Body of pancreas (tissue), 4 donors: ENCODE measurements around the gene TAAR2. TPM values are rescaled to one million over a fixed set of nuclear protein-coding genes. Genes with fewer than 3 reads are reported as not detected.
"Not testable (repeated sequence)": the region's sequence is repeated elsewhere in the genome, so short reads cannot be mapped to it uniquely, and the experiment has no call there.

Experiments
- ATAC-seq: fragments of 150-250 bp; one replicate; pipeline ENCODE4 v1.9.1; 2016
- DNase-seq, 4 donors: peaks; one replicate each; pipeline ENCODE4 v3.0.0-alpha.2; 2019
- H3K27ac ChIP-seq, 4 donors: fragments of 200-600 bp; sonication (generic); 1 replicate in 3 of 4; 2 replicates in 1 of 4; pipeline versions ENCODE4 v1.5.1 to v1.6.1; 2016 to 2019; ENCODE audit warnings: mild to moderate bottlenecking in 1 of 4, mixed read lengths in 1 of 4, moderate library complexity in 1 of 4
- H3K27me3 ChIP-seq, 2 donors: fragments of 200-600 bp; sonication (generic); one replicate each; pipeline ENCODE4 v1.6.0; 2016; ENCODE audit warnings: mild to moderate bottlenecking in 1 of 2
- H3K36me3 ChIP-seq, 2 donors: fragments of 200-600 bp; sonication (generic); replicated peaks in 1 of 2; 2 replicates each; pipeline ENCODE4 v1.5.1; 2016; ENCODE audit warnings: low read depth in 2 of 2; ENCODE audit not compliant: insufficient read depth in 1 of 2
- H3K4me1 ChIP-seq: fragments of 200-600 bp; sonication (generic); one replicate; pipeline ENCODE4 v1.6.0; 2016
- H3K4me3 ChIP-seq, 2 donors: fragments of 200-600 bp; sonication (generic); 1 replicate in 1 of 2; 2 replicates in 1 of 2; pipeline ENCODE4 v1.5.1; 2016 to 2019
- H3K9me3 ChIP-seq, 3 donors: fragments of 200-600 bp; sonication (generic); 1 replicate in 2 of 3; 2 replicates in 1 of 3; pipeline ENCODE4 v1.5.1; 2016
- POLR2A ChIP-seq, 3 donors: fragments of 450-650 bp; IDR thresholded peaks; one replicate each; pipeline ENCODE4 v1.6.1; 2016; ENCODE audit warnings: antibody characterized with exemption in 3 of 3, mild to moderate bottlenecking in 2 of 3
- WGBS, 2 donors: methylation state at CpG; one replicate each; pipeline ENCODE4 v1.1.5; 2017; 5-methylcytosine and 5-hydroxymethylcytosine counted together
- intact Hi-C: fragments of 100-400 bp; cut with DNase I; formaldehyde crosslinking; loops from one replicate; pipeline ENCODE4 v1.15.1; 2023
- total RNA-seq, 2 donors: library from RNA; depleted of rRNA; stranded (reverse); fragments of >200 nt; gene quantifications; one replicate each; pipeline ENCODE4 v1.1.0, GENCODE V29; 2016
- TF ChIP-seq, protein P1 (sequence below), 7 experiments: fragments of 450-650 bp in 4 of 7; fragments of 200-600 bp in 3 of 7; sonication (generic) in 3 of 7; IDR thresholded peaks; one replicate each; pipeline ENCODE4 v1.5.1; 2016 to 2019; ENCODE audit warnings: antibody characterized with exemption in 7 of 7

The TAAR2 gene
- total RNA-seq, 2 donors from 2014 or later = not detected

GRCh38 chr6:132651062-132651461, 27.0 kb upstream of the TAAR2 start:
- H3K4me1 ChIP-seq = peaks cover 11% of the 10 kb centered on the region
- no peak for ATAC-seq

GRCh38 chr6:132650429-132650828, 26.4 kb upstream of the TAAR2 start:
- Histone ChIP-seq H3K36me3 (no peaks in the 10 kb centered on the region), H3K4me1 (peaks cover 11% of the 10 kb centered on the region), H3K27me3 (no peaks in the 10 kb centered on the region), H3K27ac (no peak overlapping the region), H3K4me3 (no peak overlapping the region), H3K9me3 (no peaks in the 10 kb centered on the region)
- no peak for DNase-seq
- TF ChIP-seq, protein P1, sequence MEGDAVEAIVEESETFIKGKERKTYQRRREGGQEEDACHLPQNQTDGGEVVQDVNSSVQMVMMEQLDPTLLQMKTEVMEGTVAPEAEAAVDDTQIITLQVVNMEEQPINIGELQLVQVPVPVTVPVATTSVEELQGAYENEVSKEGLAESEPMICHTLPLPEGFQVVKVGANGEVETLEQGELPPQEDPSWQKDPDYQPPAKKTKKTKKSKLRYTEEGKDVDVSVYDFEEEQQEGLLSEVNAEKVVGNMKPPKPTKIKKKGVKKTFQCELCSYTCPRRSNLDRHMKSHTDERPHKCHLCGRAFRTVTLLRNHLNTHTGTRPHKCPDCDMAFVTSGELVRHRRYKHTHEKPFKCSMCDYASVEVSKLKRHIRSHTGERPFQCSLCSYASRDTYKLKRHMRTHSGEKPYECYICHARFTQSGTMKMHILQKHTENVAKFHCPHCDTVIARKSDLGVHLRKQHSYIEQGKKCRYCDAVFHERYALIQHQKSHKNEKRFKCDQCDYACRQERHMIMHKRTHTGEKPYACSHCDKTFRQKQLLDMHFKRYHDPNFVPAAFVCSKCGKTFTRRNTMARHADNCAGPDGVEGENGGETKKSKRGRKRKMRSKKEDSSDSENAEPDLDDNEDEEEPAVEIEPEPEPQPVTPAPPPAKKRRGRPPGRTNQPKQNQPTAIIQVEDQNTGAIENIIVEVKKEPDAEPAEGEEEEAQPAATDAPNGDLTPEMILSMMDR (IDR thresholded peaks at IDR 0.05) = no peak
- TF ChIP-seq POLR2A (IDR thresholded peaks at IDR 0.05) = no peak
- WGBS, 2 donors = 89 to 91% methylated on average over 1 of the region's 1 CpG
- ATAC-seq = no peak
- intact Hi-C loops = no loop called here

More at GRCh38 chr6:132651062-132651461, 27.0 kb upstream of the TAAR2 start:
- WGBS, 2 donors = 79 to 88% methylated on average over 3 of the region's 3 CpGs
- no peaks in the 10 kb centered on the region for H3K9me3 ChIP-seq
- intact Hi-C loops = no loop called here
- DNase-seq = no peak
- H3K36me3 ChIP-seq = no peaks in the 10 kb centered on the region
- H3K4me3 ChIP-seq = no peak overlapping the region
- H3K27me3 ChIP-seq = no peaks in the 10 kb centered on the region
- TF ChIP-seq, protein P1 (IDR thresholded peaks at IDR 0.05) = no peak
- TF ChIP-seq POLR2A (IDR thresholded peaks at IDR 0.05) = no peak
- H3K27ac ChIP-seq = no peak overlapping the region

DNA sequence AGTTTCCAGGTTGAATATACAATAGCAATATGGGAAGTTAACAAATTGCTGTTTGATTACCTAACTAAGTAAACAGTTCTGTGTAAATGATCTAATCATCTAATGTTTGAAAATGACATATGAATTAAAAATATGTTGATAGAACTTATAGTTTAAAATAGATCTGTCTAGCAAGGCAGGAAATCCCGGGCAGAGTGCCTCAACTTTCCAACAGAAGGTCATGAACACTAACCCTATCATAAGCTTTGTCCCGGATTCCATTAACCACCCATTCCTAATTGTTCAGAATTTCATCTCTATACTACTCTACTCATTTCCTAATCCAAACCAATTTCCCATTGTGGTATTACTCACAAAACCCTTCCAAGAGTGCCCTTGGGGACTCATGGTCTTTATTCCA, 24.8 kb upstream of the TAAR2 start:
- peak; percentile 45 for ATAC-seq

GRCh38 chr6:132648356-132648755, 24.3 kb upstream of the TAAR2 start:
- Histone ChIP-seq H3K9me3 (no peaks in the 10 kb centered on the region), H3K4me3 (no peak overlapping the region), H3K36me3 (no peaks in the 10 kb centered on the region), H3K4me1 (peaks cover 11% of the 10 kb centered on the region), H3K27me3 (no peaks in the 10 kb centered on the region), H3K27ac (peak overlapping the region in 1 of 4 donors; percentile 33)
- intact Hi-C loops = no loop called here
- no peak for ATAC-seq
- 30 to 35% methylated on average over 2 of the region's 2 CpGs for WGBS, 2 donors
- TF ChIP-seq POLR2A (IDR thresholded peaks at IDR 0.05) = no peak
- TF ChIP-seq, protein P1 (IDR thresholded peaks at IDR 0.05) = no peak
- no peak for DNase-seq

More for the DNA sequence above, 24.8 kb upstream of the TAAR2 start:
- H3K9me3 ChIP-seq = no peaks in the 10 kb centered on the region
- H3K4me3 ChIP-seq = no peak overlapping the region
- peak overlapping the region in 1 of 4 donors; percentile 33 for H3K27ac ChIP-seq
- WGBS, 2 donors = 26 to 27% methylated on average over 2 of the region's 2 CpGs
- no peaks in the 10 kb centered on the region for H3K36me3 ChIP-seq
- intact Hi-C loops = no loop called here
- TF ChIP-seq POLR2A (IDR thresholded peaks at IDR 0.05) = no peak
- peaks cover 11% of the 10 kb centered on the region for H3K4me1 ChIP-seq
- DNase-seq = peak in 1 of 4 donors; percentile 16
- H3K27me3 ChIP-seq = no peaks in the 10 kb centered on the region

- intact Hi-C loops = no loop called here
- no peak overlapping the region for H3K27ac ChIP-seq
- no peaks in the 10 kb centered on the region for H3K9me3 ChIP-seq
- no peaks in the 10 kb centered on the region for H3K27me3 ChIP-seq
- TF ChIP-seq, protein P1 (IDR thresholded peaks at IDR 0.05) = no peak
- TF ChIP-seq POLR2A (IDR thresholded peaks at IDR 0.05) = no peak
- no peaks in the 10 kb centered on the region for H3K36me3 ChIP-seq
- WGBS, 2 donors = 89 to 91% methylated on average over 3 of the region's 3 CpGs
- no peak for ATAC-seq
- DNase-seq = no peak
- H3K4me3 ChIP-seq = no peak overlapping the region
- peaks cover 4% of the 10 kb centered on the region for H3K4me1 ChIP-seq
Measured at GRCh38 chr6:132643547-132643946, 19.5 kb upstream of the TAAR2 start.

DNA sequence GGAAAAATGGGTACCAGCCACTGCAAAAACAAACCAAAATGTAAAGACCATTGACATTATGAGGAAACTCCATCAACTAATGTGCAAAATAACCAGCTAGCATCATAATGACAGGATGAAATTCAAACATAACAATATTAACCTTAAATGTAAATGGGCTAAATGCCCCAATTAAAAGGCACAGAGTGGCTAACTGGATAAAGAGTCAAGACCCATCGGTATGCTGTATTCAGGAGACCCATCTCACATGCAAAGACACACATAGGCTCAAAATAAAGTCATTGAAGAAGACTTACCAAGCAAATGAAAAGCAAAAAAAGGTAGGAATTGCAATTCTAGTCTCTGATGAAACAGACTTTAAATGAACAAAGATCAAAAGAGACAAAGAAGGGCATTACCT, 13.1 kb upstream of the TAAR2 start:
- 88 to 100% methylated on average over 1 of the region's 1 CpG for WGBS, 2 donors

GRCh38 chr6:132635906-132636305, 11.8 kb upstream of the TAAR2 start:
- H3K4me1 ChIP-seq, H3K36me3 ChIP-seq, H3K27me3 ChIP-seq, ATAC-seq, H3K27ac ChIP-seq, intact Hi-C loops, DNase-seq, H3K4me3 ChIP-seq, H3K9me3 ChIP-seq: not testable (repeated sequence)
- WGBS, 2 donors = 80 to 82% methylated on average over 3 of the region's 3 CpGs

More for the DNA sequence above, 13.1 kb upstream of the TAAR2 start:
- H3K27ac ChIP-seq, H3K4me1 ChIP-seq, intact Hi-C loops, H3K36me3 ChIP-seq, H3K27me3 ChIP-seq, DNase-seq, ATAC-seq, H3K9me3 ChIP-seq, H3K4me3 ChIP-seq: not testable (repeated sequence)

GRCh38 chr6:132635288-132635687, 11.2 kb upstream of the TAAR2 start:
- WGBS, 2 donors = 39 to 48% methylated on average over 3 of the region's 3 CpGs
- not testable (repeated sequence) for H3K36me3 ChIP-seq

More at GRCh38 chr6:132635288-132635687, 11.2 kb upstream of the TAAR2 start:
- H3K27me3 ChIP-seq, ATAC-seq, intact Hi-C loops, H3K4me1 ChIP-seq, DNase-seq, H3K9me3 ChIP-seq, H3K4me3 ChIP-seq, H3K27ac ChIP-seq: not testable (repeated sequence)
